LNCAP (cell line): ENCODE results near the gene PRPS1L1.

ENCODE experiments used
- TF ChIP-seq, protein P1 (sequence below): fragments of 450-650 bp; IDR thresholded peaks from 2 replicates; pipeline ENCODE4 v1.5.1; 2017; ENCODE audit warnings: mild to moderate bottlenecking

PRPS1L1 gene

GRCh38 chr7:18053177-18053928, 25.7 kb upstream of the PRPS1L1 start:
- TF ChIP-seq, protein P1, sequence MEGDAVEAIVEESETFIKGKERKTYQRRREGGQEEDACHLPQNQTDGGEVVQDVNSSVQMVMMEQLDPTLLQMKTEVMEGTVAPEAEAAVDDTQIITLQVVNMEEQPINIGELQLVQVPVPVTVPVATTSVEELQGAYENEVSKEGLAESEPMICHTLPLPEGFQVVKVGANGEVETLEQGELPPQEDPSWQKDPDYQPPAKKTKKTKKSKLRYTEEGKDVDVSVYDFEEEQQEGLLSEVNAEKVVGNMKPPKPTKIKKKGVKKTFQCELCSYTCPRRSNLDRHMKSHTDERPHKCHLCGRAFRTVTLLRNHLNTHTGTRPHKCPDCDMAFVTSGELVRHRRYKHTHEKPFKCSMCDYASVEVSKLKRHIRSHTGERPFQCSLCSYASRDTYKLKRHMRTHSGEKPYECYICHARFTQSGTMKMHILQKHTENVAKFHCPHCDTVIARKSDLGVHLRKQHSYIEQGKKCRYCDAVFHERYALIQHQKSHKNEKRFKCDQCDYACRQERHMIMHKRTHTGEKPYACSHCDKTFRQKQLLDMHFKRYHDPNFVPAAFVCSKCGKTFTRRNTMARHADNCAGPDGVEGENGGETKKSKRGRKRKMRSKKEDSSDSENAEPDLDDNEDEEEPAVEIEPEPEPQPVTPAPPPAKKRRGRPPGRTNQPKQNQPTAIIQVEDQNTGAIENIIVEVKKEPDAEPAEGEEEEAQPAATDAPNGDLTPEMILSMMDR, result no peak

- TF ChIP-seq, protein P1, result no peak
Observed at GRCh38 chr7:18049262-18049661, 21.6 kb upstream of the PRPS1L1 start.

- TF ChIP-seq, protein P1, result no peak
Observed at GRCh38 chr7:18046601-18047000, 19.0 kb upstream of the PRPS1L1 start.

DNA sequence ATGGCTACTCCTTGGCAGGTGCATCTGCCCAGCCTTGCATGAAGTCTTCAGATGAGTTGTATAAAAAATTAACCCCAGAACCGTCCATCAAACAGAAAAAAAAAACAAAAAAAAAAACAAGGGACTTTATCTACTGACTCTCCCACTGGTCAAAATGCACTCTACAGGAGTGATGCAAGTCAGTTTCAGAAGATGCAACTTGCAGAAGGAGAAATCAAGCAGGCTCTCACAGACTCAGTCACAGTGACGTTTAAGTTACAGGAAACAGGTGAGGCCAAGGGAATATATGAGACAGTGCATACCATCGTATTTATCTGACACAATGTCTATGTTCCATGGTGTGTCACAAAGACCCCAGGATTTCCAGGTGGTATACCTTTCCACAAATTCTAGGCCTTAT, 17.5 kb upstream of the PRPS1L1 start:
- TF ChIP-seq, protein P1, result no peak

GRCh38 chr7:18041191-18041590, 13.5 kb upstream of the PRPS1L1 start:
- TF ChIP-seq, protein P1, result no peak

DNA sequence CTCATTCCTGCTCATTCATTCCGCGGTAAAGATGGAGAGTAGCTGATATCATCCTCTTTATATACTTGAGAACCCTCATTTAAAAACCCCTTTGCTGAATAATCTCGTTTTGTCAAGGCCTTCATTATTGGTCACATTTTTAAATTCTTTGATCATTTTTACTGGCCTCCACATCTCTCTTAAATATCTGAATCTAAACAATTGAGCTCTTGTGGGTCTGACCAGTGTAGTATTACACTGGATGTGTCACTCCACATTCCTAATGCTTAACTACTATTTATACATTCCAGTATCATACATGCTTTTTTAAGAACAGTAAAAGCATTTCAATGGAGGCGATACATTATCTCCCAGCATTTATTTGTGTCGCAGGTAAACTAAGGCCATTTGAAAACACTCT, 12.6 kb upstream of the PRPS1L1 start:
- TF ChIP-seq, protein P1, result no peak

- TF ChIP-seq, protein P1, result no peak
Observed at GRCh38 chr7:18038382-18038781, 10.7 kb upstream of the PRPS1L1 start.

- TF ChIP-seq, protein P1, result no peak
Observed at GRCh38 chr7:18037609-18038008, 10.0 kb upstream of the PRPS1L1 start.
